ENCODE data around the gene PNMA8B.

The PNMA8B gene

DNA sequence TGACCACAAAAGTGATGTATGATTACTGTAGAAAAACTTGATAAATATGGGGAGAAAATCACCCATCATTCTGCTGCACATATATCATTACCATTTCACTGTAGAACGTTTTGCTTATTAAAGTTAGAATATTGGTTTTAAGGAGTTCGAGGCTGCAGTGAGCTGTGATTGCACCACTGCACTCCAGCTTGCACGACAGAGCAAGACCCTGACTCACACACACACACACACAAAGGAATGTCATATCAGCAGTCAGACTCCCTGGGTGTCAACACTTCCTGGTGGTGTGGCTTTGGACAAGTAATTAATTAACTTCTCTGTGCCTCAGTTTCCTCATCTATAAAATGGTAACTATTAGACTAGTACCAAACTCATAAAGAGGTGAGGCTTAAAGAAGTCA, 13.0 kb downstream of the PNMA8B start:
- TF ChIP-seq CTCF (IDR thresholded peaks at IDR 0.05; ENCODE audit: low read depth, low read length): no peak
- DNase-seq (ENCODE audit: extremely low read depth, low read depth): no peak

GRCh38 chr19:46481947-46482346, 13.7 kb downstream of the PNMA8B start:
- DNase-seq (ENCODE audit: extremely low read depth, low read depth): no peak

GRCh38 chr19:46481223-46481848, 14.3 kb downstream of the PNMA8B start:
- TF ChIP-seq CTCF (IDR thresholded peaks at IDR 0.05; ENCODE audit: low read depth, low read length): no peak
- no peak for DNase-seq (ENCODE audit: extremely low read depth, low read depth)

More at GRCh38 chr19:46481947-46482346, 13.7 kb downstream of the PNMA8B start:
- no peak for TF ChIP-seq CTCF (IDR thresholded peaks at IDR 0.05; ENCODE audit: low read depth, low read length)

DNA sequence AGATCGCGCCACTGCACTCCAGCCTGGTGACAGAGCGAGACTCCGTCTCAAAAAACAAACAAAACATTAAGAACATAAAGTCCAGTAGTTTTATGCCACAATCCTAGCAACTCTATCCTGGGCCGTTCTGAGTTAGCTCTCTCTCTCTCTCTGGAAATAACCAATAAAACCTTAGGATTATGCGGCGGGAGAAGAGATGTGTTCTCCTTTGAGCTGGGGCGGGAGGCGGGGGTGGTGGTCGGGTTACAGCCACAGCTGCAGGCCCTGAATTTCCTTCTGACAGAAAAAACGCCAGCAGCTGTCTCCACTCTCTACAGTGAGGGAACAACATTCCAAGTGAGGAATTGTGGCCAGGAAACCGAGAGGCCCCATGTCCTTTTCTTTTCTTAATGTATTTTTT, 15.3 kb downstream of the PNMA8B start:
- TF ChIP-seq CTCF (IDR thresholded peaks at IDR 0.05; ENCODE audit: low read depth, low read length): no peak
- no peak for DNase-seq (ENCODE audit: extremely low read depth, low read depth)

DNA sequence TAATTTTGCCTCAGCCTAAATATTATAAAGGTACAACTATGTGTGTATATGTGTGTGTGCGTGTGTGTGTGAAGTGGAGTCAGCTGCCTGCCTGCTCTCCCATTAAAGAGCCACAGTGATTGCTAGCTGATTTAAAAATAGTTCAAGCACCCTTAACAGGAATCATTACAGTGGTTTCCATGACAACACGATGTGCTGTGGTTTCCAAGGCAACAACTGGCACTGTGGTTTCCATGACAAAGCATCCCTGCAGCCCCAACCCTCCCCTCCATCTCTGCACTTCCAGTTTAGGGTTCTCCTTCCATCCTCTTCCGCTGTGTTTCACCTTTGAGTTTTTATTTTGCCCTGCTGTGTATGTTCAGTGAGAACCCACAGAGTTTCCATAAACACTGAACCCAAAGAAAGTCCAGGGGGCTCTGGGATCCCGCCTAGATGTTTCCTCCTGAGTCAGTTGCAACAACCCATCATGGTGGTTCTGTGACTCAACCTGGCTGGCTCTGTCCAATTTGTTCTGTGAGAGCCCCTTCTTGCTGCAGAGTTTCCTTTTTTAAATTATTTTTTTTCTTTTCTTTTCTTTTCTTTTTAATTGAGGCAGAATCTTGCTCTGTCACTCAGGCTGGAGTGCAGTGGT, 17.2 kb downstream of the PNMA8B start:
- no peak for DNase-seq (ENCODE audit: extremely low read depth, low read depth)
- no peak for TF ChIP-seq CTCF (IDR thresholded peaks at IDR 0.05; ENCODE audit: low read depth, low read length)

DNA sequence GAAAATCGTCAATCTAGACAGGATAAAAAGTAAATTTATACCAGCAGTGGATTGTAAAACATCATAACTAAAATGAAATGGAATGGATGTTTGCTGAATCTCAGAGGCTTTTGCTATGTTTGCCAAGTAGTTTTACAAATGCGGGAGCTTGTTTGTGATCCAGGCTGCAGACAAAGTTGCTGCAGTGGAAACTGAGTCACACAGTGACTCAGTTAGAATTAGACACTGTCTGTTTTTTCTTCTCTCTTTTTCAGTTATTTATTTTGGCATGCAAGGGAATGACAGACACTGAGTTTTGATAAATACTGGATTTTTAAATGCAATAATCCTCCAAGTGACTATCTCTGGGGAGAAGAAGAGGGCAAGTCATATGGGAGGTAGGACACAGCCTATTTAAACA, 19.7 kb downstream of the PNMA8B start:
- no peak for DNase-seq (ENCODE audit: extremely low read depth, low read depth)
- no peak for TF ChIP-seq CTCF (IDR thresholded peaks at IDR 0.05; ENCODE audit: low read depth, low read length)

DNA sequence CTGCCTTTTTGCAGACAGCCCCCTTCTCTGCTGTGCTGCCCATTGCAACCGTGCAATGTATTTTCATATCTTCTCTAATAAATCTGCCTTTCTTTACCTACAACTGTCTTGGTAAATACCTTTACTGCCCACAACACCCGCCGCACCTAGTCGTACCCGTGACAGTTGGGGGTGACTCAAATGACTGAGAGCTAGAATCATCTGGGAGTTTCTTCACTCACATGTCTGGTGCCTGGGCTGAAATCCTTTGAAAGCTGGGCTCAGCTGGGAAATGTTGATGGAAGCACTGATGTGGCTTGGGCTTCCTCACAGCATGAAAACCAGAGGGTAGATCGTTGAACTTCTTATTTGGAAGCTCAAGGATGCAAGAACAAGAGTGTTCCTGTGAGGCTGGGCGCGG, 21.5 kb downstream of the PNMA8B start:
- DNase-seq (ENCODE audit: extremely low read depth, low read depth): no peak
- no peak for TF ChIP-seq CTCF (IDR thresholded peaks at IDR 0.05; ENCODE audit: low read depth, low read length)

Measured in AG09319 (cell line).